SK-N-SH treated with all-trans-retinoic acid at 6 μM for 48 hours (cell line): ENCODE measurements around the gene TSN.

Experiments
- CSDC2 ChIP-seq: fragments of 250-450 bp; sonication (Bioruptor Pico); IDR thresholded peaks from 2 replicates; pipeline ENCODE4 v1.5.0; 2020; ENCODE audit warnings: mild to moderate bottlenecking, moderate library complexity
- PPARA ChIP-seq: fragments of 250-450 bp; sonication (Bioruptor Pico); IDR thresholded peaks from 2 replicates; pipeline ENCODE4 v1.5.0; 2020; ENCODE audit warnings: mild to moderate bottlenecking, borderline replicate concordance
- RARB ChIP-seq: fragments of 250-450 bp; sonication (Bioruptor Pico); IDR thresholded peaks from 2 replicates; pipeline ENCODE4 v1.8.0; 2021; ENCODE audit warnings: mild to moderate bottlenecking, moderate library complexity

GRCh38 chr2:121716126-121716525 is 39.3 kb upstream of the TSN start:
- TF ChIP-seq RARB (CRISPR knock-in tag): no peak
- no peak for TF ChIP-seq CSDC2 (CRISPR knock-in tag)
- no peak for TF ChIP-seq PPARA (CRISPR knock-in tag)
